GM18868 (cell line): ENCODE results near the gene IRF3.

ENCODE experiments used
- ATAC-seq: cut with Tn5 transposase; IDR thresholded peaks from one replicate; pipeline ENCODE4 v1.9.1; 2021; ENCODE audit warnings: mild to moderate bottlenecking, moderate library complexity; ENCODE audit not compliant: unreplicated experiment

Gene IRF3

GRCh38 chr19:49687566-49688316 lies 22.1 kb upstream of the IRF3 start:
- no peak for ATAC-seq

GRCh38 chr19:49687150-49687549 lies 21.5 kb upstream of the IRF3 start:
- ATAC-seq: no peak

GRCh38 chr19:49686503-49687088 lies 20.9 kb upstream of the IRF3 start:
- ATAC-seq: no peak

GRCh38 chr19:49685845-49686332 lies 20.2 kb upstream of the IRF3 start:
- no peak for ATAC-seq

- no peak for ATAC-seq
Observed at GRCh38 chr19:49684983-49685553, 19.4 kb upstream of the IRF3 start.

GRCh38 chr19:49684251-49684982 lies 18.8 kb upstream of the IRF3 start:
- ATAC-seq: no peak

- no peak for ATAC-seq
Observed at GRCh38 chr19:49683814-49684250, 18.2 kb upstream of the IRF3 start.

GRCh38 chr19:49682274-49682673 lies 16.6 kb upstream of the IRF3 start:
- ATAC-seq: no peak

- no peak for ATAC-seq
Observed at GRCh38 chr19:49681830-49682229, 16.2 kb upstream of the IRF3 start.

GRCh38 chr19:49680421-49681351 lies 15.0 kb upstream of the IRF3 start:
- no peak for ATAC-seq

- no peak for ATAC-seq
Observed at GRCh38 chr19:49679771-49680413, 14.2 kb upstream of the IRF3 start.

GRCh38 chr19:49678985-49679770 lies 13.5 kb upstream of the IRF3 start:
- no peak for ATAC-seq

GRCh38 chr19:49677901-49678674 lies 12.4 kb upstream of the IRF3 start:
- no peak for ATAC-seq

- no peak for ATAC-seq
Observed at GRCh38 chr19:49677231-49677900, 11.7 kb upstream of the IRF3 start, which contains the start of gene PRMT1. TSS of gene PRMT1 (plus strand) at chr19:49677271. CDS start at chr19:49677281, 10 bp downstream.

- peak; percentile 61 for ATAC-seq
Observed at GRCh38 chr19:49676784-49677230, 11.2 kb upstream of the IRF3 start.

- no peak for ATAC-seq
Observed at GRCh38 chr19:49676136-49676783, 10.6 kb upstream of the IRF3 start.
